Body of pancreas (tissue), 4 donors: ENCODE data around the gene BRD3.

Experiments
- CTCF ChIP-seq, 7 experiments: fragments of 450-650 bp in 4 of 7; fragments of 200-600 bp in 3 of 7; sonication (generic) in 3 of 7; IDR thresholded peaks; one replicate each; pipeline ENCODE4 v1.5.1; 2016 to 2019; ENCODE audit warnings: antibody characterized with exemption in 7 of 7
- POLR2A ChIP-seq, 3 donors: fragments of 450-650 bp; IDR thresholded peaks; one replicate each; pipeline ENCODE4 v1.6.1; 2016; ENCODE audit warnings: antibody characterized with exemption in 3 of 3, mild to moderate bottlenecking in 2 of 3

GRCh38 chr9:134035041-134036039 is 32.5 kb downstream of the BRD3 start:
- no peak for TF ChIP-seq POLR2A (IDR thresholded peaks at IDR 0.05)
- no peak for TF ChIP-seq CTCF (IDR thresholded peaks at IDR 0.05)
